GM23248 (cell line): ENCODE data around the gene TUBA4A. TPM values are rescaled to one million over a fixed set of nuclear protein-coding genes. Genes with fewer than 3 reads are reported as not detected.

ENCODE experiments used
- DNase-seq: peaks from one replicate; pipeline ENCODE4 v3.0.0-alpha.2; 2015
- H2AFZ ChIP-seq: fragments of 200-600 bp; sonication (generic); 2 replicates; pipeline ENCODE4 v1.6.1; 2016; ENCODE audit warnings: antibody characterized with exemption
- H3F3A ChIP-seq: fragments of 200-600 bp; sonication (generic); 2 replicates; pipeline ENCODE4 v1.6.1; 2016; ENCODE audit warnings: mild to moderate bottlenecking, antibody characterized with exemption, mixed run types; ENCODE audit not compliant: insufficient read depth
- H3K27ac ChIP-seq: fragments of 200-600 bp; sonication (generic); 2 replicates; pipeline ENCODE4 v1.5.1; 2016; ENCODE audit warnings: mild to moderate bottlenecking
- H3K27me3 ChIP-seq: fragments of 200-600 bp; sonication (generic); replicated peaks from 2 replicates; pipeline ENCODE4 v1.6.1; 2016; ENCODE audit warnings: mild to moderate bottlenecking; ENCODE audit not compliant: insufficient read depth
- H3K36me3 ChIP-seq: fragments of 200-600 bp; sonication (generic); 2 replicates; pipeline ENCODE4 v1.6.1; 2016; ENCODE audit warnings: low read depth, mild to moderate bottlenecking
- H3K4me1 ChIP-seq: fragments of 200-600 bp; sonication (generic); 2 replicates; pipeline ENCODE4 v1.6.1; 2016; ENCODE audit warnings: mild to moderate bottlenecking; ENCODE audit not compliant: insufficient read depth
- H3K4me2 ChIP-seq: fragments of 200-600 bp; sonication (generic); one replicate; pipeline ENCODE4 v1.6.1; 2016; ENCODE audit warnings: mild to moderate bottlenecking; ENCODE audit not compliant: unreplicated experiment
- H3K4me3 ChIP-seq: fragments of 200-600 bp; sonication (generic); 2 replicates; pipeline ENCODE4 v1.5.1; 2016; ENCODE audit warnings: mild to moderate bottlenecking
- H3K79me2 ChIP-seq: fragments of 200-600 bp; sonication (generic); 2 replicates; pipeline ENCODE4 v1.6.1; 2016; ENCODE audit warnings: mild to moderate bottlenecking; ENCODE audit not compliant: insufficient read depth
- H3K9ac ChIP-seq: fragments of 200-600 bp; sonication (generic); 2 replicates; pipeline ENCODE4 v1.6.1; 2016; ENCODE audit warnings: mild to moderate bottlenecking
- H3K9me2 ChIP-seq: fragments of 200-600 bp; sonication (generic); 2 replicates; pipeline ENCODE4 v1.6.1; 2016; ENCODE audit warnings: mixed run types, mild to moderate bottlenecking, moderate library complexity; ENCODE audit not compliant: insufficient read depth
- H3K9me3 ChIP-seq: fragments of 200-600 bp; sonication (generic); one replicate; pipeline ENCODE4 v1.6.1; 2017; ENCODE audit warnings: low read depth
- H4K20me1 ChIP-seq: fragments of 200-600 bp; sonication (generic); 2 replicates; pipeline ENCODE4 v1.6.0; 2016; ENCODE audit not compliant: insufficient read depth
- EZH2 ChIP-seq: fragments of 200-600 bp; sonication (generic); IDR thresholded peaks from 2 replicates; pipeline ENCODE4 v1.6.1; 2018; ENCODE audit warnings: antibody characterized with exemption, mild to moderate bottlenecking; ENCODE audit not compliant: insufficient read depth, poor library complexity, severe bottlenecking
- EZH2phosphoT487 ChIP-seq: fragments of 200-600 bp; sonication (generic); IDR thresholded peaks from 2 replicates; pipeline ENCODE4 v1.6.1; 2018; ENCODE audit warnings: antibody characterized with exemption, moderate library complexity, mild to moderate bottlenecking, low read depth; ENCODE audit not compliant: insufficient read depth
- WGBS, 2 experiments: methylation state at CpG; one replicate each; pipeline ENCODE4 v1.1.6; 2015 to 2017; ENCODE audit warnings: low lambda C conversion rate in 2 of 2, low coverage in 1 of 2; ENCODE audit errors: missing lambda C conversion rate in 2 of 2; 5-methylcytosine and 5-hydroxymethylcytosine counted together
- in situ Hi-C: fragments of 300-500 bp; cut with MboI; formaldehyde crosslinking; loops from 2 replicates; pipeline ENCODE4 v1.15.0; 2020
- polyA plus RNA-seq: library from polyadenylated mRNA; unstranded; fragments of >200 nt; fragmentation: Nextera tagmentation; extraction: Ambion mirVana; gene quantifications from 2 replicates; pipeline ENCODE4 v1.2.1, GENCODE V29; 2016
- total RNA-seq: library from RNA; depleted of rRNA; stranded (reverse); fragments of >200 nt; shearing (Covaris generic); gene quantifications from 2 replicates; pipeline ENCODE4 v1.2.3, GENCODE V29; 2014

TUBA4A gene
- total and polyA plus RNA-seq, 2 experiments from 2014 or later, result 14.3 to 14.5 TPM

- DNase-seq, result peak; percentile 49
Observed at GRCh38 chr2:219245899-219246230, 7.9 kb downstream of the TUBA4A start.

GRCh38 chr2:219245148-219245898 is 8.4 kb downstream of the TUBA4A start, which contains the start of the genes GLB1L and STK16:
Gene GLB1L, minus strand, starts transcription at chr2:219245444. Its CDS starts 1,871 bp downstream, at chr2:219243573.
Gene STK16, plus strand, starts transcription at chr2:219245479. Its CDS starts 521 bp downstream, at chr2:219246000.
- H3K27ac ChIP-seq, result peak within 1 kb of the TSS; percentile 86
- WGBS, 2 experiments, result 1 to 2% methylated on average over 39 to 46 of the region's 46 CpGs

More at GRCh38 chr2:219245899-219246230, 7.9 kb downstream of the TUBA4A start:
- Histone ChIP-seq H3F3A (peaks cover 37% of the 10 kb centered on the region), H3K4me3 (peak overlapping the region; percentile 91), H3K9me2 (no peaks in the 10 kb centered on the region), H3K4me2 (peak overlapping the region; percentile 94), H3K79me2 (peaks cover 34% of the 10 kb centered on the region), H3K9me3 (no peaks in the 10 kb centered on the region), H3K4me1 (peaks cover 35% of the 10 kb centered on the region), H3K9ac (peak overlapping the region; percentile 98), H3K36me3 (no peaks in the 10 kb centered on the region), H4K20me1 (no peaks in the 10 kb centered on the region), H3K27ac (peak overlapping the region; percentile 86), H2AFZ (peak overlapping the region; percentile 89), H3K27me3 (no peaks in the 10 kb centered on the region)
- TF ChIP-seq EZH2phosphoT487 (no peak), EZH2 (no peak)
- WGBS, 2 experiments, result 11 to 15% methylated on average over 10 of the region's 10 CpGs
- in situ Hi-C loops, result no loop called here

GRCh38 chr2:219244789-219245147 is 8.9 kb downstream of the TUBA4A start:
- in situ Hi-C loops, result no loop called here
- H3K4me2 ChIP-seq, result peak overlapping the region; percentile 94

More at GRCh38 chr2:219245148-219245898, 8.4 kb downstream of the TUBA4A start, which contains the start of the genes GLB1L and STK16:
- TF ChIP-seq EZH2phosphoT487 (no peak), EZH2 (no peak)
- Histone ChIP-seq H3K79me2 (peaks cover 34% of the 10 kb centered on the region), H4K20me1 (no peaks in the 10 kb centered on the region), H3K9ac (peak within 1 kb of the TSS; percentile 98), H2AFZ (peak within 1 kb of the TSS; percentile 89), H3K4me3 (peak within 1 kb of the TSS; percentile 91), H3K9me3 (no peaks in the 10 kb centered on the region), H3K4me1 (peaks cover 33% of the 10 kb centered on the region), H3K36me3 (no peaks in the 10 kb centered on the region), H3F3A (peaks cover 32% of the 10 kb centered on the region), H3K4me2 (peak within 1 kb of the TSS; percentile 94), H3K27me3 (no peaks in the 10 kb centered on the region), H3K9me2 (no peaks in the 10 kb centered on the region)
- DNase-seq, result peak; percentile 95
- in situ Hi-C loops, result no loop called here

GRCh38 chr2:219243291-219243761 is 10.4 kb downstream of the TUBA4A start:
- Histone ChIP-seq H3K36me3 (no peaks in the 10 kb centered on the region), H3K27me3 (no peaks in the 10 kb centered on the region), H3K4me2 (no peak overlapping the region), H2AFZ (no peak overlapping the region), H3K4me3 (no peak overlapping the region), H3K9ac (no peak overlapping the region), H3K4me1 (peaks cover 17% of the 10 kb centered on the region), H3K9me3 (no peaks in the 10 kb centered on the region), H3F3A (peaks cover 13% of the 10 kb centered on the region), H4K20me1 (no peaks in the 10 kb centered on the region), H3K9me2 (no peaks in the 10 kb centered on the region), H3K79me2 (peaks cover 34% of the 10 kb centered on the region), H3K27ac (no peak overlapping the region)
- TF ChIP-seq EZH2, result no peak
- TF ChIP-seq EZH2phosphoT487, result no peak
- DNase-seq, result no peak
- 56 to 63% methylated on average over 28 of the region's 28 CpGs for WGBS, 2 experiments
- in situ Hi-C loops, result no loop called here

More at GRCh38 chr2:219244789-219245147, 8.9 kb downstream of the TUBA4A start:
- H2AFZ ChIP-seq, result peak overlapping the region; percentile 89
- H3K9me3 ChIP-seq, result no peaks in the 10 kb centered on the region
- H3K27me3 ChIP-seq, result no peaks in the 10 kb centered on the region
- H3K36me3 ChIP-seq, result no peaks in the 10 kb centered on the region
- 35 to 37% methylated on average over 6 of the region's 6 CpGs for WGBS, 2 experiments
- H4K20me1 ChIP-seq, result no peaks in the 10 kb centered on the region
- peak overlapping the region; percentile 91 for H3K4me3 ChIP-seq
- peak overlapping the region; percentile 98 for H3K9ac ChIP-seq
- peaks cover 26% of the 10 kb centered on the region for H3F3A ChIP-seq
- H3K79me2 ChIP-seq, result peaks cover 34% of the 10 kb centered on the region
- H3K27ac ChIP-seq, result peak overlapping the region; percentile 86
- H3K4me1 ChIP-seq, result peaks cover 28% of the 10 kb centered on the region
- H3K9me2 ChIP-seq, result no peaks in the 10 kb centered on the region
- no peak for DNase-seq
- TF ChIP-seq EZH2, result no peak
- TF ChIP-seq EZH2phosphoT487, result no peak
